Measurements from ENCODE around the gene ZNF445.

The ZNF445 gene

DNA sequence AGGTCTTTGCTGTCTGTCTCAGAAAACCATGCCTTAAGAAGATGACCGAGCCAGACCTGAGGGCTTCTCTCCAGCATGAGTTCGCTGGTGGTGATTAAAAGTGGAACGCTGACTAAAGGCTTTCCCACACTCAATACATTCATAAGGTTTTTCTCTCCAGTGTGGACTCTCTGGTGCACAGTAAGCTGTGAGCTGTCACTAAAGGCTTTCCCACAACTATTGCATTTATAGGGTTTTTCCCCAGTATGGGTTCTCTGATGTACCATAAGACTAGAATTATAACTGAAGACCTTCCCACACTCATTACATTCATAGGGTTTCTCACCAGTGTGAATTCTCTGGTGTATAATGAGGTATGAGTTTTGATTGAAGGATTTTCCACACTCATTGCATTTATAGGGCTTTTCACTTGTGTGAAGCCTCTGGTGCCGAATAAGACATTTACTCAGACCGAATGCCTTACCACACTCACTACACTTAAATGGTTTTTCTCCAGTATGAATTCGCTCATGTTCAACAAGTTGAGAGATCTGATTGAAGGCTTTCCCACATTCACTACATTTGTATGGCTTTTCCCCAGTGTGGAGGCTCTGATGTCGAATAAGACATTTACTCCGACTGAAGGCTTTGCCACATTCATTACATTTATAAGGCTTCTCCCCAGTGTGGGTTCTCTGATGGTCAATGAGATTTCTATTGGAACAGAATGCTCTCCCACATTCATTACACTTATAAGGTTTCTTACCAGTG, 21.9 kb upstream of the ZNF445 start:
- Histone ChIP-seq H3F3A (ENCODE audit: low read depth) (no peaks in the 10 kb centered on the region), H4K20me1 (ENCODE audit: insufficient read depth, low read length, poor library complexity, severe bottlenecking) (no peaks in the 10 kb centered on the region), H3K9me3 (ENCODE audit: insufficient read depth, low read depth, low read length) (peaks cover 25% of the 10 kb centered on the region; the same call in 1 of the 2 replicates), H3K79me2 (ENCODE audit: insufficient read depth, low read length) (peaks cover 34% of the 10 kb centered on the region), H3K9me2 (replicated peaks; ENCODE audit: low read depth, low read length) (no peaks in the 10 kb centered on the region), H3K4me2 (ENCODE audit: low read depth, low read length, poor library complexity, severe bottlenecking) (no peak overlapping the region), H3K9ac (ENCODE audit: low read depth, low read length, poor library complexity, severe bottlenecking) (no peak overlapping the region), H3K4me1 (ENCODE audit: insufficient read depth, low read length, poor library complexity, severe bottlenecking) (no peaks in the 10 kb centered on the region), H3K27me3 (ENCODE audit: insufficient read depth, low read length, poor library complexity, severe bottlenecking) (peaks cover 4% of the 10 kb centered on the region), H3K4me3 (ENCODE audit: low read length, poor library complexity, severe bottlenecking) (no peak overlapping the region), H2AFZ (ENCODE audit: low read length) (no peak overlapping the region), H3K36me3 (ENCODE audit: insufficient read depth, low read length) (peaks cover 50% of the 10 kb centered on the region)
- TF ChIP-seq EZH2phosphoT487 (IDR thresholded peaks at IDR 0.05; ENCODE audit: borderline replicate concordance): no peak
- TF ChIP-seq CTCF (conservative IDR thresholded peaks at IDR 0.05; ENCODE audit: low read length): no peak

DNA sequence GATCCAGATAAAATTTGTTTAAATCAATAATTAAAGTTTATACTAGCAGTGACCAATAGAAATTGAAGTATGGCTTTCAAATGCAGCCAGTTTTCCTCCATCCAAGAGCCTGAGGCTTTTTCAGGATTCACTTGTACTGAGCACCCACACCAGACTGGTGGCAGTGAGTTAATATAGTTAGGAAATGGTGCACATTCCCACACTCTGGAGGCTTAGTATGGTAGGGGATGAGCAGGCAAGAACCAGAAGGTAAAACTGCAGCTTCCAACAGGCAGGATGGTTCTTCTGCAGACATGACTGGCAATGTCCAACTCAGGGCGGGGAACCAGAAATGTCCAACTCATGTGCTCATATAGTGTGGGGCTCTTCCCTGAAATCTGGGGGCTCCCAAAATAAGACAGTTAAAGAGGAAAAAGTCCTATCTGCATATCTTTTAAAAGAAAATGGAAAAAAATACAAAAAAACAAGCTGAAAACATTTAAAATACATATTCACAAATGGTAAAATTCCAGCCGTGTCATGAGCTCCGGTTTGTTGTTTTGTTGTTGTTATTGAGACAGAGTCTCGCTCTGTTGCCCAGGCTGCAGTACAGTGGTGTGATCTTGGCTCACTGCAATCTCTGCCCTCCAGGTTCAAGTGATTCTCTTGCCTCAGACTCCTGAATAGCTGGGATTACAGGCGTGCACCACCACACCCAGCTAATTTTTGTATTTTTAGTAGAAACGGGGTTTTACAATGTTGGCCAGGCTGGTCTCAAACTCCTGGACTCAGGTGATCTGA, 18.4 kb upstream of the ZNF445 start:
- no peak overlapping the region for H3K4me3 ChIP-seq (ENCODE audit: low read length, poor library complexity, severe bottlenecking)
- peaks cover 32% of the 10 kb centered on the region for H3K36me3 ChIP-seq (ENCODE audit: insufficient read depth, low read length)
- H3F3A ChIP-seq (ENCODE audit: low read depth): no peaks in the 10 kb centered on the region
- TF ChIP-seq EZH2phosphoT487 (IDR thresholded peaks at IDR 0.05; ENCODE audit: borderline replicate concordance): no peak
- TF ChIP-seq CTCF (conservative IDR thresholded peaks at IDR 0.05; ENCODE audit: low read length): no peak
- peaks cover 23% of the 10 kb centered on the region; the same call in 1 of the 2 replicates for H3K9me3 ChIP-seq (ENCODE audit: insufficient read depth, low read depth, low read length)
- no peak overlapping the region for H3K9ac ChIP-seq (ENCODE audit: low read depth, low read length, poor library complexity, severe bottlenecking)
- 0 out of 2 replicates have a peak, but pooled peaks cover 4% of the 10 kb centered on the region for H3K79me2 ChIP-seq (ENCODE audit: insufficient read depth, low read length)
- no peaks in the 10 kb centered on the region for H4K20me1 ChIP-seq (ENCODE audit: insufficient read depth, low read length, poor library complexity, severe bottlenecking)
- H3K27me3 ChIP-seq (ENCODE audit: insufficient read depth, low read length, poor library complexity, severe bottlenecking): peaks cover 4% of the 10 kb centered on the region
- H3K4me1 ChIP-seq (ENCODE audit: insufficient read depth, low read length, poor library complexity, severe bottlenecking): no peaks in the 10 kb centered on the region
- no peaks in the 10 kb centered on the region for H3K9me2 ChIP-seq (replicated peaks; ENCODE audit: low read depth, low read length)
- no peak overlapping the region for H2AFZ ChIP-seq (ENCODE audit: low read length)
- H3K4me2 ChIP-seq (ENCODE audit: low read depth, low read length, poor library complexity, severe bottlenecking): no peak overlapping the region

DNA sequence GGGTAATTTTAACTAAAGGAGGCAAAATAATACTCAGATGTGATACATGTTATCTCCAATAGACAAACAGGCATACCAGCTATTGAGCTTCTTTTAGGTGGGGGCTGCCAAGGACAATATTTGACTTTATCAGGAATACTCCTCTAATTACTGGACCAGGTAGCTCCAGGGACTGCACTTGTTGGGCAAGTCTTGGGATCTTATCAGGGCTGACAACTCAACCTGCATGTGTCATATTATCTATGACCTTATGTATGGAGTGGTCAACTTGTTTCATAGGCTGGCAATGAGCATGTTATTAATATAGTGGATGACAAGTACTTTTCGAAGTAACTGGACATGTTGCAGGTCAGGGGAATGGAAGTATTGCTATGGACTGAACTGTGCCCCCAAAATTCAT, 15.0 kb upstream of the ZNF445 start:
- H3K4me2 ChIP-seq (ENCODE audit: low read depth, low read length, poor library complexity, severe bottlenecking): no peak overlapping the region
- H3K9ac ChIP-seq (ENCODE audit: low read depth, low read length, poor library complexity, severe bottlenecking): no peak overlapping the region
- H3K4me1 ChIP-seq (ENCODE audit: insufficient read depth, low read length, poor library complexity, severe bottlenecking): no peaks in the 10 kb centered on the region
- TF ChIP-seq CTCF (conservative IDR thresholded peaks at IDR 0.05; ENCODE audit: low read length) (no peak), EZH2phosphoT487 (IDR thresholded peaks at IDR 0.05; ENCODE audit: borderline replicate concordance) (no peak)
- H3K79me2 ChIP-seq (ENCODE audit: insufficient read depth, low read length): 0 out of 2 replicates have a peak, but pooled peaks cover 3% of the 10 kb centered on the region
- peaks cover 1% of the 10 kb centered on the region; the same call in 1 of the 2 replicates for H3K36me3 ChIP-seq (ENCODE audit: insufficient read depth, low read length)
- no peak overlapping the region for H2AFZ ChIP-seq (ENCODE audit: low read length)
- H3K4me3 ChIP-seq (ENCODE audit: low read length, poor library complexity, severe bottlenecking): no peak overlapping the region
- no peaks in the 10 kb centered on the region; the same call in 1 of the 2 replicates for H3K9me3 ChIP-seq (ENCODE audit: insufficient read depth, low read depth, low read length)
- no peaks in the 10 kb centered on the region for H4K20me1 ChIP-seq (ENCODE audit: insufficient read depth, low read length, poor library complexity, severe bottlenecking)
- no peaks in the 10 kb centered on the region for H3K9me2 ChIP-seq (replicated peaks; ENCODE audit: low read depth, low read length)
- no peaks in the 10 kb centered on the region for H3K27me3 ChIP-seq (ENCODE audit: insufficient read depth, low read length, poor library complexity, severe bottlenecking)
- H3F3A ChIP-seq (ENCODE audit: low read depth): no peaks in the 10 kb centered on the region
